ENCODE results near the gene HOXA3.

Gene HOXA3

GRCh38 chr7:27151931-27152815 is at the start of gene HOXA3:
HOXA3 (minus strand) TSS chr7:27152583; CDS start chr7:27110640, 41,943 bp downstream.
- H3K4me3 ChIP-seq (replicated peaks in 1 of 2; ENCODE audit: low read depth in 2 of 2, low read length in 2 of 2): no peak within 1 kb of the TSS
- no peak for DNase-seq (ENCODE audit: low read depth in 2 of 2)
- TF ChIP-seq CTCF (IDR thresholded peaks at IDR 0.05; ENCODE audit: low read depth, low read length): no peak

- no peak for TF ChIP-seq CTCF (IDR thresholded peaks at IDR 0.05; ENCODE audit: low read depth, low read length)
- H3K4me3 ChIP-seq (replicated peaks in 1 of 2; ENCODE audit: low read depth in 2 of 2, low read length in 2 of 2): no peak overlapping the region
- no peak for DNase-seq (ENCODE audit: low read depth in 2 of 2)
Measured at GRCh38 chr7:27201580-27202017, 49.2 kb upstream of the HOXA3 start.

GRCh38 chr7:27200761-27201579 is 48.6 kb upstream of the HOXA3 start:
- DNase-seq (ENCODE audit: low read depth in 2 of 2): no peak
- no peak for TF ChIP-seq CTCF (IDR thresholded peaks at IDR 0.05; ENCODE audit: low read depth, low read length)
- no peak overlapping the region for H3K4me3 ChIP-seq (replicated peaks in 1 of 2; ENCODE audit: low read depth in 2 of 2, low read length in 2 of 2)

- TF ChIP-seq CTCF (IDR thresholded peaks at IDR 0.05; ENCODE audit: low read depth, low read length): no peak
- peak within 1 kb of the TSS; percentile 22 to 30 for H3K4me3 ChIP-seq (replicated peaks in 1 of 2; ENCODE audit: low read depth in 2 of 2, low read length in 2 of 2)
- no peak for DNase-seq (ENCODE audit: low read depth in 2 of 2)
Measured at GRCh38 chr7:27199849-27200760, 47.7 kb upstream of the HOXA3 start, which contains the start of gene HOXA13. HOXA13 (minus strand) TSS chr7:27200091; CDS start chr7:27200077, 14 bp downstream.

DNA sequence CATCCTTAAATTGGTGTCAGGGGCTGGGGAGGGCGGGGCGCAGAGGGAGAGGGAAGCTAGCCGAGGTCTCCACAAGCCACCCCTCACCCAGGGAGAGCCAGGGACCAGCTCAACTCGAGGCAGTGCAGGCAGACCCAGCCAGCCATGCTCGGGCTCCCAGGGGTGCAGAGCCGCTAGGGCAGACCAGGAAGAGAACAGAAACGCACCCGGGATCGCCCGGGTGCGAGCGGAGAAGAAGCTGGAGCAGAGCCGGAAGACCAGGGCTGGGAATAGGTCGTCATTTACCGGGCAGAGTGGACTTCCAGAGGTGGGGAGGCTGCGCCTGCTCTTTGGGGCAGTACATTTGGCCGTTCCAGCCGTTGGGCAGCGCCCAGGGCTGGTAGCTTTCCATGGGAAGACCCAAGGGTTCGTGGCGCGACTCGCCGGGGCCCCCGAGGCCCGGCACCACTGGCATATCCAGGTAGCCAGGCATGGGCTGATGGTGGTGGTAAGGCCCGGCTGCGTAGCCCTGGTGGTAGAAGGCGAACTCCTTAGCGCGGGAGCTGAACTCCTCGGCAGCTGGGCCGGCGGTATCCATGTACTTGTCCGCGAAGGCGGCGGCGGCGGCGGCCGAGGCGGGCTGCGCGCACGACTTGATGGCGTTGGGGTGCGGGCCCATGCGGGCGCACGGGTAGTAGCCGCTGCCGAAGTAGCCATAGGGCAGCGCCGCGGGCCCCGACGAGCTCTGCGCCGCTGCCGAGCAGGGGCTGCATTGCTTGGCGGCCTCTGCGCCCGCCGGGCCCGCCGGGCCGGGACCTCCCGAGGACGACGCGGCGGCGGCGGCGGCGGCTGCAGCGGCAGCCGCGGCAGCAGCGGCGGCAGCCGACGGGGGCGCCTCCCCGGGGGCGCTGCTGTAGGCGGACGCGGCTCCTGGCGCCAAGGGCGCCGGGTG is 46.8 kb upstream of the HOXA3 start:
- no peak overlapping the region for H3K4me3 ChIP-seq (replicated peaks in 1 of 2; ENCODE audit: low read depth in 2 of 2, low read length in 2 of 2)
- peak in 1 of 2 donors; percentile 17 for DNase-seq (ENCODE audit: low read depth in 2 of 2)
- no peak for TF ChIP-seq CTCF (IDR thresholded peaks at IDR 0.05; ENCODE audit: low read depth, low read length)
